GM21528 (cell line): Measurements from ENCODE around the gene NIP7.
"Not testable (repeated sequence)": the region's sequence is repeated elsewhere in the genome, so short reads cannot be mapped to it uniquely, and the experiment has no call there.

Source experiments
- ATAC-seq: cut with Tn5 transposase; IDR thresholded peaks from one replicate; pipeline ENCODE4 v1.9.1; 2021; ENCODE audit warnings: mild to moderate bottlenecking, moderate library complexity; ENCODE audit not compliant: unreplicated experiment, low FRiP score

NIP7 gene

GRCh38 chr16:69338557-69339288, 849 bp upstream of the NIP7 start:
- ATAC-seq, result no peak

GRCh38 chr16:69340095-69340644, 598 bp downstream of the NIP7 start:
- peak; percentile 4 for ATAC-seq

- no peak for ATAC-seq
Measured at GRCh38 chr16:69344171-69344570, 4.6 kb downstream of the NIP7 start.

GRCh38 chr16:69345923-69346322, 6.4 kb downstream of the NIP7 start:
- no peak for ATAC-seq

GRCh38 chr16:69346683-69347082, 7.1 kb downstream of the NIP7 start:
- no peak for ATAC-seq

- no peak for ATAC-seq
Measured at GRCh38 chr16:69348222-69348621, 8.7 kb downstream of the NIP7 start.

- no peak for ATAC-seq
Measured at GRCh38 chr16:69349536-69349935, 10.0 kb downstream of the NIP7 start.

- ATAC-seq, result no peak
Measured at GRCh38 chr16:69350536-69351133, 11.1 kb downstream of the NIP7 start.

- ATAC-seq, result no peak
Measured at GRCh38 chr16:69351309-69352027, 11.9 kb downstream of the NIP7 start, which contains the start of gene TMED6. TMED6 (minus strand) TSS chr16:69351786; CDS start chr16:69351753, 33 bp downstream.

GRCh38 chr16:69360070-69360469, 20.5 kb downstream of the NIP7 start:
- ATAC-seq, result not testable (repeated sequence)

GRCh38 chr16:69363281-69363717, 23.7 kb downstream of the NIP7 start:
- no peak for ATAC-seq

- ATAC-seq, result no peak
Measured at GRCh38 chr16:69364088-69364487, 24.5 kb downstream of the NIP7 start.

- ATAC-seq, result no peak
Measured at GRCh38 chr16:69365901-69366300, 26.3 kb downstream of the NIP7 start.

GRCh38 chr16:69366431-69366830, 26.9 kb downstream of the NIP7 start:
- ATAC-seq, result no peak

GRCh38 chr16:69367980-69368379, 28.4 kb downstream of the NIP7 start:
- ATAC-seq, result no peak

GRCh38 chr16:69368866-69369265, 29.3 kb downstream of the NIP7 start:
- ATAC-seq, result no peak

GRCh38 chr16:69371564-69371963, 32.0 kb downstream of the NIP7 start:
- no peak for ATAC-seq

GRCh38 chr16:69373019-69373418, 33.4 kb downstream of the NIP7 start:
- ATAC-seq, result no peak

- ATAC-seq, result no peak
Measured at GRCh38 chr16:69376393-69377059, 37.0 kb downstream of the NIP7 start.

GRCh38 chr16:69378036-69378435, 38.5 kb downstream of the NIP7 start:
- no peak for ATAC-seq

GRCh38 chr16:69378760-69379159, 39.2 kb downstream of the NIP7 start:
- ATAC-seq, result no peak
